OCI-LY3 (cell line): Measurements from ENCODE around the gene CEP135.

Experiments
- H2AFZ ChIP-seq: fragments of 200-600, 300-600 bp; shearing (Covaris generic); 2 replicates; pipeline ENCODE4 v1.6.0; 2014; ENCODE audit warnings: antibody characterized with exemption, low read depth, low read length
- H3K27ac ChIP-seq: fragments of 200-600, 300-600 bp; sonication (generic); 2 replicates; pipeline ENCODE4 v1.5.1; 2014; ENCODE audit warnings: mild to moderate bottlenecking, low read length, moderate library complexity, mixed read lengths
- H3K27me3 ChIP-seq: fragments of 200-600, 300-600 bp; sonication (generic); 2 replicates; pipeline ENCODE4 v1.6.1; 2014; ENCODE audit warnings: low read depth, low read length, mixed read lengths
- H3K36me3 ChIP-seq: fragments of 200-600, 300-600 bp; sonication (generic); replicated peaks from 2 replicates; pipeline ENCODE3; 2014; ENCODE audit warnings: low read depth, low read length, mixed read lengths
- H3K4me1 ChIP-seq: fragments of 300-600, 200-600 bp; sonication (generic); 2 replicates; pipeline ENCODE4 v1.6.1; 2014; ENCODE audit warnings: low read length, mixed read lengths
- H3K4me2 ChIP-seq: fragments of 200-600, 300-600 bp; sonication (generic); 2 replicates; pipeline ENCODE4 v1.6.1; 2014; ENCODE audit warnings: low read length, mixed read lengths
- H3K4me3 ChIP-seq: fragments of 300-600, 200-600 bp; sonication (generic); 2 replicates; pipeline ENCODE4 v1.5.1; 2014; ENCODE audit warnings: antibody characterized with exemption, mild to moderate bottlenecking, low read length, moderate library complexity
- H3K79me2 ChIP-seq: fragments of 300-600, 200-600 bp; shearing (Covaris generic); 2 replicates; pipeline ENCODE4 v1.6.1; 2014; ENCODE audit warnings: mild to moderate bottlenecking, low read length, mixed read lengths
- H3K9ac ChIP-seq: fragments of 300-600, 200-600 bp; shearing (Covaris generic); 2 replicates; pipeline ENCODE4 v1.6.0; 2014; ENCODE audit warnings: mild to moderate bottlenecking, low read length, moderate library complexity
- H3K9me3 ChIP-seq: fragments of 200-600, 300-600 bp; shearing (Covaris generic); 2 replicates; pipeline ENCODE4 v1.6.1; 2014; ENCODE audit warnings: low read length, mixed read lengths; ENCODE audit not compliant: insufficient read depth
- H4K20me1 ChIP-seq: fragments of 200-600, 300-600 bp; sonication (generic); 2 replicates; pipeline ENCODE4 v1.6.1; 2016; ENCODE audit warnings: low read length, mixed read lengths; ENCODE audit not compliant: insufficient read depth
- EZH2phosphoT487 ChIP-seq: fragments of 200-600 bp; shearing (Covaris generic); IDR thresholded peaks from 2 replicates; pipeline ENCODE4 v1.6.1; 2018; ENCODE audit warnings: antibody characterized with exemption, mixed run types, low read depth
- TF ChIP-seq, protein P1 (sequence below): fragments of 200-600, 300-600 bp; sonication (generic); IDR thresholded peaks from 2 replicates; pipeline ENCODE4 v1.5.1; 2014; ENCODE audit warnings: antibody characterized with exemption, low read length, low read depth

The CEP135 gene

DNA sequence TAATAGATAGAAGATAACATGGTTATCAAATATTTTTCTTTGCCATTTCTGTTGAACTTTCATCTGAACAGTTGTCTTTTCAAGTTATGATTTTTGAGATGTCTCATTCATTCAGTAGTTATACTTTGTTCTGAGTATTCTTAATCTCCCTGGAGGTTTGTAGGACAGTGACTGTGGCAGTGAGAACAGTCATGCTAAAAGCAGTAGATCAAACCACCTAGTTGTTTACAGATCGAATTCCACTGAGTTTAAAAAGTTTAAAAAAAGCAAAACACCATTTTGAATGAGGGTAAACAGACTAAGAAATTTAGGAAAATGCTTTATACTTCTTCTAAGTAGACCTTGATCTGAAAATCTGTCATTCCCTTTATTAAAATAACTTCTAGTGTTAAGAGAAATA is 107.2 kb downstream of the CEP135 start:
- Histone ChIP-seq H3K4me2 (no peak overlapping the region), H3K27me3 (no peaks in the 10 kb centered on the region), H3K4me1 (peaks cover 13% of the 10 kb centered on the region), H3K9ac (no peak overlapping the region), H3K27ac (no peak overlapping the region), H3K9me3 (no peaks in the 10 kb centered on the region), H3K79me2 (no peaks in the 10 kb centered on the region), H2AFZ (no peak overlapping the region), H3K4me3 (no peak overlapping the region), H4K20me1 (no peaks in the 10 kb centered on the region), H3K36me3 (no peaks in the 10 kb centered on the region)
- TF ChIP-seq EZH2phosphoT487 = no peak
- TF ChIP-seq, protein P1, sequence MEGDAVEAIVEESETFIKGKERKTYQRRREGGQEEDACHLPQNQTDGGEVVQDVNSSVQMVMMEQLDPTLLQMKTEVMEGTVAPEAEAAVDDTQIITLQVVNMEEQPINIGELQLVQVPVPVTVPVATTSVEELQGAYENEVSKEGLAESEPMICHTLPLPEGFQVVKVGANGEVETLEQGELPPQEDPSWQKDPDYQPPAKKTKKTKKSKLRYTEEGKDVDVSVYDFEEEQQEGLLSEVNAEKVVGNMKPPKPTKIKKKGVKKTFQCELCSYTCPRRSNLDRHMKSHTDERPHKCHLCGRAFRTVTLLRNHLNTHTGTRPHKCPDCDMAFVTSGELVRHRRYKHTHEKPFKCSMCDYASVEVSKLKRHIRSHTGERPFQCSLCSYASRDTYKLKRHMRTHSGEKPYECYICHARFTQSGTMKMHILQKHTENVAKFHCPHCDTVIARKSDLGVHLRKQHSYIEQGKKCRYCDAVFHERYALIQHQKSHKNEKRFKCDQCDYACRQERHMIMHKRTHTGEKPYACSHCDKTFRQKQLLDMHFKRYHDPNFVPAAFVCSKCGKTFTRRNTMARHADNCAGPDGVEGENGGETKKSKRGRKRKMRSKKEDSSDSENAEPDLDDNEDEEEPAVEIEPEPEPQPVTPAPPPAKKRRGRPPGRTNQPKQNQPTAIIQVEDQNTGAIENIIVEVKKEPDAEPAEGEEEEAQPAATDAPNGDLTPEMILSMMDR = no peak

DNA sequence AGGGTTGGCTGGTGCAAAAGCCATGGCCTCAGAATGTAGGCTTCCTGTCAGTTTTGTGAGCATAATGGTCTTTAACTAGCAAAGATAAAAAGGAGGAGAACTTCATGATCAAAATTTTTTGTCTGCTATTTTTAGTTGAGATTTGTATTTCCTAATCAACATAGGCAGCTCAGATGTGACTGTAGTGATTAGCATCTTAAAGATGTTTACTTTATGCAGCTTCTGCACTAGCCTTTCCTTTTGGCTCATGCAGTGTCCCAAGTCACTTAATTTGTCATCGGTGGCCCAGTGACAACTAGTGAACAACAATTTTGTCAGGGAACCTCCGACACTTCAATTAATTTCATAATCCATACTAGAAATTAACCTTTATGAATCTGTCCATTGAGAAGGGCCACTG is 109.8 kb downstream of the CEP135 start:
- Histone ChIP-seq H4K20me1 (no peaks in the 10 kb centered on the region), H3K4me1 (peaks cover 8% of the 10 kb centered on the region), H3K27me3 (no peaks in the 10 kb centered on the region), H3K9me3 (no peaks in the 10 kb centered on the region), H3K4me3 (no peak overlapping the region), H3K27ac (no peak overlapping the region), H2AFZ (no peak overlapping the region), H3K36me3 (no peaks in the 10 kb centered on the region), H3K4me2 (no peak overlapping the region), H3K9ac (no peak overlapping the region), H3K79me2 (no peaks in the 10 kb centered on the region)
- TF ChIP-seq, protein P1 = no peak
- no peak for TF ChIP-seq EZH2phosphoT487

DNA sequence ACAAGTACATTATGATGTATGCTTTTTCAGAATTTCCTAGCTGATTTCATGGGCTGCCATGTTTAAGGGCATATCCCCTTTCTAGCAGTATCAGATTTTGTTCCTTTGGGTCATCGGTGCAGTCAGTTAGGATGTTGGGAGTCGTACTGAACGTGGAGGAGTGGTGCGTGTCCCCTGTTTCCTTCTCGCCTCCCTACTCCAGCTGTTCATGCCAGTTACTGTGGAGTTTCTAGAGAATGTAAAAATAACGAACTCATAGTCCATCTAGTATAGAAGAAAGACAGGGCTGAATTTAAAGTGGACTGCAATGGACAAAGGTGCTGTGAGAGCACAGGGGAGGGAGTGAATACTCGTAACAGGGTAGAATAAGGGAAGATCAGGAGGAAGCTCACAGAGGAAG is 111.3 kb downstream of the CEP135 start:
- H3K4me2 ChIP-seq = no peak overlapping the region
- H3K27me3 ChIP-seq = no peaks in the 10 kb centered on the region
- no peak overlapping the region for H3K9ac ChIP-seq
- no peak overlapping the region for H2AFZ ChIP-seq
- H3K79me2 ChIP-seq = no peaks in the 10 kb centered on the region
- peaks cover 13% of the 10 kb centered on the region for H3K4me1 ChIP-seq
- H3K9me3 ChIP-seq = no peaks in the 10 kb centered on the region
- TF ChIP-seq, protein P1 = no peak
- no peak for TF ChIP-seq EZH2phosphoT487
- no peaks in the 10 kb centered on the region for H4K20me1 ChIP-seq
- no peak overlapping the region for H3K27ac ChIP-seq
- H3K4me3 ChIP-seq = no peak overlapping the region
- H3K36me3 ChIP-seq = no peaks in the 10 kb centered on the region

DNA sequence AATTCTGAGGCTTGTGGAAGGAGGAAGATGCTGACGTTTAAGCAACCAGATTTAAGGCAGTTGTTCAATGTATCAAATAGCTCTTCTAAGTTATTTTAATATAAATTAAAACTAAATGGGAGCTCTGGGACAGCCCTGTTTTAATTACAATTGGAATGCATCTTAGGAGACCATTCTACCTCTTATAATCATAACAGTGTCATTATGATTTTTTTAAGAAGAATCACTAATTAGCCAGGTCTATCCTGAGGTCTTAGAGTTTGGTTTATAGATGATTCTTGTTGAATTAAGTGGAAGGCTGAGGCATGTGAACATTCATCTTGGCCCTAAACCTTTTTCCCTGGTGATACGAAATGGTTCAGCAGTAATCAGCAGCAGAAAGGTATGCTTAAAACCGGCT is 113.4 kb downstream of the CEP135 start:
- Histone ChIP-seq H3K36me3 (no peaks in the 10 kb centered on the region), H2AFZ (no peak overlapping the region), H3K4me3 (no peak overlapping the region), H4K20me1 (0 out of 2 replicates have a peak, but pooled peaks cover 3% of the 10 kb centered on the region), H3K9me3 (no peaks in the 10 kb centered on the region), H3K79me2 (no peaks in the 10 kb centered on the region), H3K27me3 (no peaks in the 10 kb centered on the region), H3K4me1 (peaks cover 12% of the 10 kb centered on the region), H3K4me2 (no peak overlapping the region), H3K27ac (no peak overlapping the region), H3K9ac (no peak overlapping the region)
- TF ChIP-seq EZH2phosphoT487 = no peak
- TF ChIP-seq, protein P1 = no peak
